Ovary (tissue), 3 donors: ENCODE measurements around the gene DDIT4.

Experiments
- POLR2A ChIP-seq: fragments of 450-650 bp; IDR thresholded peaks from one replicate; pipeline ENCODE4 v1.6.1; 2017; ENCODE audit warnings: antibody characterized with exemption, mild to moderate bottlenecking, moderate library complexity
- TF ChIP-seq, protein P1 (sequence below), 3 donors: fragments of 450-650 bp in 2 of 3; fragments of 200-600 bp in 1 of 3; IDR thresholded peaks; one replicate each; pipeline versions ENCODE4 v1.5.1 to v1.8.0; 2016 to 2022; ENCODE audit warnings: antibody characterized with exemption in 3 of 3, mild to moderate bottlenecking in 1 of 3
- donor health status: DM: no; HTN: no; CAD: no.

- no peak for TF ChIP-seq POLR2A
- TF ChIP-seq, protein P1, sequence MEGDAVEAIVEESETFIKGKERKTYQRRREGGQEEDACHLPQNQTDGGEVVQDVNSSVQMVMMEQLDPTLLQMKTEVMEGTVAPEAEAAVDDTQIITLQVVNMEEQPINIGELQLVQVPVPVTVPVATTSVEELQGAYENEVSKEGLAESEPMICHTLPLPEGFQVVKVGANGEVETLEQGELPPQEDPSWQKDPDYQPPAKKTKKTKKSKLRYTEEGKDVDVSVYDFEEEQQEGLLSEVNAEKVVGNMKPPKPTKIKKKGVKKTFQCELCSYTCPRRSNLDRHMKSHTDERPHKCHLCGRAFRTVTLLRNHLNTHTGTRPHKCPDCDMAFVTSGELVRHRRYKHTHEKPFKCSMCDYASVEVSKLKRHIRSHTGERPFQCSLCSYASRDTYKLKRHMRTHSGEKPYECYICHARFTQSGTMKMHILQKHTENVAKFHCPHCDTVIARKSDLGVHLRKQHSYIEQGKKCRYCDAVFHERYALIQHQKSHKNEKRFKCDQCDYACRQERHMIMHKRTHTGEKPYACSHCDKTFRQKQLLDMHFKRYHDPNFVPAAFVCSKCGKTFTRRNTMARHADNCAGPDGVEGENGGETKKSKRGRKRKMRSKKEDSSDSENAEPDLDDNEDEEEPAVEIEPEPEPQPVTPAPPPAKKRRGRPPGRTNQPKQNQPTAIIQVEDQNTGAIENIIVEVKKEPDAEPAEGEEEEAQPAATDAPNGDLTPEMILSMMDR (IDR thresholded peaks at IDR 0.05) = no peak
These were observed 4.4 kb downstream of the DDIT4 start for GRCh38 chr10:72277996-72278667.
